B cell (primary cell): ENCODE data around the gene CCDC116.

Source experiments
- CTCF ChIP-seq: fragments of 200-600 bp; IDR thresholded peaks from one replicate; pipeline ENCODE4 v1.8.0; 2022; ENCODE audit warnings: antibody characterized with exemption, mild to moderate bottlenecking
- EZH2 ChIP-seq: IDR thresholded peaks from 2 replicates; pipeline ENCODE4 v1.6.1; 2012; ENCODE audit warnings: borderline replicate concordance, low read depth, mild to moderate bottlenecking, moderate library complexity, low read length; ENCODE audit not compliant: insufficient read depth, poor library complexity, severe bottlenecking

- TF ChIP-seq CTCF = no peak
- TF ChIP-seq EZH2 = no peak
Measured at GRCh38 chr22:21650823-21651520, 18.4 kb downstream of the CCDC116 start.
